Astrocyte (in vitro differentiated cells and primary cell): ENCODE measurements around the gene RNF207. TPM values are rescaled to one million over a fixed set of nuclear protein-coding genes. Genes with fewer than 3 reads are reported as not detected.

Source experiments
- DNase-seq: peaks from one replicate; pipeline ENCODE4 v3.0.0-alpha.2; 2010; ENCODE audit warnings: low read depth
- FAIRE-seq: peaks from 2 replicates; lab custom pipeline; 2011; peaks lifted over from hg19 to GRCh38; lab: Jason Lieb, UNC
- H2AFZ ChIP-seq: 2 replicates; pipeline ENCODE4 v1.6.0; 2012; ENCODE audit warnings: low read depth, low read length, inconsistent platforms
- H3K27ac ChIP-seq: 2 replicates; pipeline ENCODE4 v1.5.1; 2011; ENCODE audit warnings: low read depth, low read length, inconsistent platforms
- H3K27me3 ChIP-seq: 2 replicates; pipeline ENCODE4 v1.6.0; 2011; ENCODE audit warnings: low read length, inconsistent platforms; ENCODE audit not compliant: insufficient read depth
- H3K36me3 ChIP-seq: 2 replicates; pipeline ENCODE4 v1.5.1; 2011; ENCODE audit warnings: low read length, inconsistent platforms; ENCODE audit not compliant: insufficient read depth
- H3K4me1 ChIP-seq: 2 replicates; pipeline ENCODE4 v1.5.1; 2011; ENCODE audit warnings: low read length, inconsistent platforms; ENCODE audit not compliant: insufficient read depth
- H3K4me2 ChIP-seq: 2 replicates; pipeline ENCODE4 v1.6.0; 2012; ENCODE audit warnings: low read length, inconsistent platforms
- H3K4me3 ChIP-seq: 2 replicates; pipeline ENCODE4 v1.5.1; 2011; ENCODE audit warnings: low read depth, mild to moderate bottlenecking, low read length, inconsistent platforms; ENCODE audit not compliant: insufficient read depth
- H3K79me2 ChIP-seq: 2 replicates; pipeline ENCODE4 v1.6.0; 2012; ENCODE audit warnings: mild to moderate bottlenecking, low read length, inconsistent platforms; ENCODE audit not compliant: insufficient read depth
- H3K9ac ChIP-seq: 2 replicates; pipeline ENCODE4 v1.6.0; 2012; ENCODE audit warnings: mild to moderate bottlenecking, low read length, inconsistent platforms
- H3K9me3 ChIP-seq: 2 replicates; pipeline ENCODE4 v1.5.1; 2012; ENCODE audit warnings: low read depth, mild to moderate bottlenecking, low read length, inconsistent platforms; ENCODE audit not compliant: insufficient read depth
- H4K20me1 ChIP-seq: 2 replicates; pipeline ENCODE4 v1.6.0; 2012; ENCODE audit warnings: low read length, inconsistent platforms; ENCODE audit not compliant: insufficient read depth
- H3K27ac Mint-ChIP-seq: one replicate; pipeline ENCODE4 v1.8.0; 2021; ENCODE audit warnings: mild to moderate bottlenecking, mixed read lengths; ENCODE audit not compliant: unreplicated experiment
- H3K27me3 Mint-ChIP-seq: one replicate; pipeline ENCODE4 v1.8.0; 2021; ENCODE audit warnings: low read depth, mixed read lengths; ENCODE audit not compliant: unreplicated experiment
- H3K36me3 Mint-ChIP-seq: one replicate; pipeline ENCODE4 v1.8.0; 2021; ENCODE audit warnings: low read depth, mixed read lengths; ENCODE audit not compliant: unreplicated experiment
- H3K4me1 Mint-ChIP-seq: one replicate; pipeline ENCODE4 v1.8.0; 2021; ENCODE audit warnings: low read depth, mixed read lengths; ENCODE audit not compliant: unreplicated experiment
- H3K4me3 Mint-ChIP-seq: one replicate; pipeline ENCODE4 v1.8.0; 2021; ENCODE audit warnings: mild to moderate bottlenecking, moderate library complexity, mixed read lengths; ENCODE audit not compliant: unreplicated experiment
- H3K9me3 Mint-ChIP-seq: one replicate; pipeline ENCODE4 v1.8.0; 2021; ENCODE audit warnings: mild to moderate bottlenecking, mixed read lengths; ENCODE audit not compliant: unreplicated experiment
- CTCF ChIP-seq: IDR thresholded peaks from 2 replicates; pipeline ENCODE4 v1.5.1; 2011; ENCODE audit warnings: low read depth, mild to moderate bottlenecking, inconsistent platforms, low read length, moderate library complexity; ENCODE audit not compliant: insufficient read depth
- EZH2 ChIP-seq: IDR thresholded peaks from 2 replicates; pipeline ENCODE4 v1.6.1; 2012; ENCODE audit warnings: mild to moderate bottlenecking, low read length, inconsistent platforms; ENCODE audit not compliant: insufficient read depth
- total RNA-seq: library from RNA; stranded (reverse); gene quantifications from 2 replicates; pipeline ENCODE4 v1.2.1, GENCODE V29; 2021

The RNF207 gene
- total RNA-seq, 1 donor from 2014 or later, result 4.7 TPM

- Mint-ChIP-seq H3K4me3 (no peak overlapping the region), H3K27me3 (peaks cover 16% of the 10 kb centered on the region), H3K4me1 (peaks cover 3% of the 10 kb centered on the region), H3K36me3 (no peaks in the 10 kb centered on the region), H3K9me3 (no peaks in the 10 kb centered on the region), H3K27ac (no peak overlapping the region)
- Histone ChIP-seq H3K4me1 (peaks cover 11% of the 10 kb centered on the region), H2AFZ (no peak overlapping the region), H3K9me3 (no peaks in the 10 kb centered on the region), H3K4me3 (no peak overlapping the region), H4K20me1 (peaks cover 19% of the 10 kb centered on the region), H3K79me2 (no peaks in the 10 kb centered on the region), H3K9ac (no peak overlapping the region), H3K4me2 (no peak overlapping the region), H3K27me3 (no peaks in the 10 kb centered on the region), H3K36me3 (no peaks in the 10 kb centered on the region), H3K27ac (no peak overlapping the region)
- TF ChIP-seq CTCF (no peak), EZH2 (no peak)
- FAIRE-seq (no peak), DNase-seq (no peak)
Measured at GRCh38 chr1:6262555-6263420, 56.9 kb downstream of the RNF207 start.

DNA sequence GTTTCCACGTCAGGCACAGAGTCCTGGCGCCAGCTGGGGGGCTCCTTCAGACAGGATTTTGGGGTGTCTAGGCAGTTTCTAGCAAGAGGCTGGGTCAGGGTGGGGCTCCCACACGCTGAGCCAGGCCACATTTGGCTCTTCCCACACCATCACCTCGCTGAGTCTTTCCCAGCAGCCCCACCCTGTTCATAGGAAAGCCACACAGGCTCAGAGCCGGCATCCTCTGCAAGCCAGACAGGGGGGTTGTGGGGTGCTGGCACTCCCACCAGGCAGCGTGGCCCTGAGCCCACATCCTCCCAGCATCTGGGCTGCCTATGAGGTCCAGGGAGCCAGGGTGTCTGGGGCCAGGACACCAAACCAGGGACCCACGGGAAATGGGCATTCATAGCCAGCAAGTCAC lies 57.8 kb downstream of the RNF207 start:
- no peak for FAIRE-seq
- no peak overlapping the region for H2AFZ ChIP-seq
- Mint-ChIP-seq H3K4me3 (no peak overlapping the region), H3K36me3 (no peaks in the 10 kb centered on the region), H3K4me1 (peaks cover 9% of the 10 kb centered on the region), H3K27ac (no peak overlapping the region), H3K9me3 (no peaks in the 10 kb centered on the region), H3K27me3 (peaks cover 9% of the 10 kb centered on the region)
- peaks cover 17% of the 10 kb centered on the region for H4K20me1 ChIP-seq
- no peak overlapping the region for H3K4me2 ChIP-seq
- no peak overlapping the region for H3K27ac ChIP-seq
- H3K27me3 ChIP-seq, result no peaks in the 10 kb centered on the region
- H3K4me1 ChIP-seq, result peaks cover 16% of the 10 kb centered on the region
- H3K36me3 ChIP-seq, result no peaks in the 10 kb centered on the region
- H3K9ac ChIP-seq, result no peak overlapping the region
- no peaks in the 10 kb centered on the region for H3K9me3 ChIP-seq
- no peaks in the 10 kb centered on the region for H3K79me2 ChIP-seq
- no peak overlapping the region for H3K4me3 ChIP-seq
- TF ChIP-seq EZH2, result no peak
- TF ChIP-seq CTCF, result no peak
- no peak for DNase-seq

GRCh38 chr1:6265151-6265550 lies 59.2 kb downstream of the RNF207 start:
- no peaks in the 10 kb centered on the region for H3K27me3 ChIP-seq
- H3K27ac ChIP-seq, result no peak overlapping the region
- TF ChIP-seq EZH2 (no peak), CTCF (no peak)
- no peak overlapping the region for H3K4me3 ChIP-seq
- Mint-ChIP-seq H3K4me1 (peaks cover 9% of the 10 kb centered on the region), H3K36me3 (no peaks in the 10 kb centered on the region), H3K27me3 (no peaks in the 10 kb centered on the region), H3K27ac (no peak overlapping the region), H3K9me3 (no peaks in the 10 kb centered on the region), H3K4me3 (no peak overlapping the region)
- H3K9me3 ChIP-seq, result no peaks in the 10 kb centered on the region
- no peaks in the 10 kb centered on the region for H3K79me2 ChIP-seq
- no peak overlapping the region for H2AFZ ChIP-seq
- DNase-seq (no peak), FAIRE-seq (no peak)
- H4K20me1 ChIP-seq, result peaks cover 21% of the 10 kb centered on the region
- no peaks in the 10 kb centered on the region for H3K36me3 ChIP-seq
- H3K9ac ChIP-seq, result no peak overlapping the region
- H3K4me2 ChIP-seq, result no peak overlapping the region
- H3K4me1 ChIP-seq, result peaks cover 16% of the 10 kb centered on the region
